Endothelial cell of umbilical vein (primary cell): Measurements from ENCODE around the gene NUCKS1. TPM values are rescaled to one million over a fixed set of nuclear protein-coding genes. Genes with fewer than 3 reads are reported as not detected.

Experiments used
- BruUV-seq: library from RNA; stranded (reverse); fragments of 400-500 nt; replicated peaks from 2 replicates; lab custom pipeline; 2021; lab: Mats Ljungman, UMichigan
- CTCF ChIA-PET: fragments of 300-600, 350-600 bp; sonication (Branson Sonifier 250); formaldehyde crosslinking; loops from one replicate; lab custom pipeline; 2021; ENCODE audit warnings: antibody characterized with exemption, inconsistent platforms; lab: Charles Lee
- POLR2A ChIA-PET: fragments of 300-600, 350-600 bp; sonication (Branson Sonifier 250); formaldehyde crosslinking; loops from one replicate; lab custom pipeline; 2021; ENCODE audit warnings: antibody characterized with exemption, inconsistent platforms; lab: Charles Lee
- DNase-seq: peaks from one replicate; pipeline ENCODE4 v3.0.0-alpha.2; 2011; ENCODE audit warnings: low read depth, low spot score
- FAIRE-seq: peaks from 2 replicates; lab custom pipeline; 2011; peaks lifted over from hg19 to GRCh38; lab: Jason Lieb, UNC
- H2AFZ ChIP-seq: 2 replicates; pipeline ENCODE4 v1.6.0; 2012; ENCODE audit warnings: low read depth, low read length, control low read depth, inconsistent platforms
- H3K27ac ChIP-seq: 2 replicates; pipeline ENCODE4 v1.5.1; 2011; ENCODE audit warnings: low read depth, mild to moderate bottlenecking, control low read depth, low read length, moderate library complexity; ENCODE audit not compliant: insufficient read depth
- H3K27me3 ChIP-seq, 2 experiments: 2 replicates each; pipeline versions ENCODE4 v1.6.0 to v1.6.1; 2011; ENCODE audit warnings: low read length in 2 of 2, mixed read lengths in 1 of 2; ENCODE audit not compliant: control insufficient read depth in 2 of 2, insufficient read depth in 2 of 2
- H3K36me3 ChIP-seq, 2 experiments: 2 replicates in 1 of 2; 3 replicates in 1 of 2; pipeline ENCODE4 v1.5.1; 2011; ENCODE audit warnings: low read length in 2 of 2, mild to moderate bottlenecking in 1 of 2, moderate library complexity in 1 of 2; ENCODE audit not compliant: control insufficient read depth in 2 of 2, insufficient read depth in 2 of 2; ENCODE audit errors: extremely low read depth in 1 of 2
- H3K4me1 ChIP-seq: 3 replicates; pipeline ENCODE4 v1.5.1; 2011; ENCODE audit warnings: mild to moderate bottlenecking, low read length; ENCODE audit not compliant: control insufficient read depth, insufficient read depth; ENCODE audit errors: extremely low read depth
- H3K4me2 ChIP-seq: 2 replicates; pipeline ENCODE4 v1.6.1; 2011; ENCODE audit warnings: low read length, control low read depth, mixed read lengths; ENCODE audit not compliant: insufficient read depth
- H3K4me3 ChIP-seq, 3 experiments: fragments of 200-600 bp in 1 of 3; sonication (generic), shearing (Covaris generic) in 1 of 3; replicated peaks in 1 of 3; 2 replicates each; pipeline ENCODE4 v1.5.1; 2011 to 2016; ENCODE audit warnings: control low read depth in 3 of 3, low read length in 3 of 3, mild to moderate bottlenecking in 2 of 3, inconsistent platforms in 1 of 3, low read depth in 1 of 3, moderate library complexity in 1 of 3; ENCODE audit not compliant: insufficient read depth in 1 of 3
- H3K79me2 ChIP-seq: 2 replicates; pipeline ENCODE4 v1.6.0; 2012; ENCODE audit warnings: low read length, inconsistent platforms; ENCODE audit not compliant: control insufficient read depth, insufficient read depth
- H3K9ac ChIP-seq: replicated peaks from 2 replicates; pipeline ENCODE3; 2011; ENCODE audit warnings: low read length, control low read depth; ENCODE audit not compliant: insufficient read depth; ENCODE audit errors: extremely low read depth
- H3K9me1 ChIP-seq: replicated peaks from 3 replicates; pipeline ENCODE4 v1.6.0; 2011; ENCODE audit warnings: mild to moderate bottlenecking, low read length; ENCODE audit not compliant: control insufficient read depth, insufficient read depth; ENCODE audit errors: extremely low read depth
- H3K9me3 ChIP-seq: replicated peaks from 2 replicates; pipeline ENCODE4 v1.5.1; 2012; ENCODE audit warnings: low read length, inconsistent platforms; ENCODE audit not compliant: control insufficient read depth, insufficient read depth
- H4K20me1 ChIP-seq: replicated peaks from 2 replicates; pipeline ENCODE3; 2011; ENCODE audit warnings: mild to moderate bottlenecking, low read length; ENCODE audit not compliant: control insufficient read depth, insufficient read depth; ENCODE audit errors: extremely low read depth
- EZH2 ChIP-seq: IDR thresholded peaks from 2 replicates; pipeline ENCODE4 v1.6.1; 2012; ENCODE audit warnings: borderline replicate concordance, low read depth, mild to moderate bottlenecking, moderate library complexity, low read length, inconsistent platforms; ENCODE audit not compliant: severe bottlenecking
- JUN ChIP-seq: IDR thresholded peaks from 2 replicates; pipeline ENCODE4 v1.6.1; 2011; ENCODE audit warnings: borderline replicate concordance, low read depth; ENCODE audit not compliant: insufficient read length, insufficient read depth
- MYC ChIP-seq: IDR thresholded peaks from one replicate; pipeline ENCODE4 v1.6.1; 2011; ENCODE audit warnings: mild to moderate bottlenecking, low read depth, low read length
- POLR2A ChIP-seq: IDR thresholded peaks from 2 replicates; pipeline ENCODE4 v1.6.1; 2012; ENCODE audit warnings: low read depth, mild to moderate bottlenecking, control low read depth, low read length
- POLR2AphosphoS5 ChIP-seq: IDR thresholded peaks from 2 replicates; pipeline ENCODE4 v1.6.1; 2012; ENCODE audit warnings: low read depth, mild to moderate bottlenecking, control low read depth, low read length, moderate library complexity; ENCODE audit not compliant: insufficient read depth
- dilution Hi-C: fragments of 300-500 bp; cut with MboI; formaldehyde crosslinking; loops from one replicate; pipeline ENCODE4 v1.15.0; 2019; ENCODE audit warnings: low sequenced_read_pairs; ENCODE audit not compliant: extremely low pct_ligation_motif_present
- intact Hi-C: fragments of 100-400 bp; cut with micrococcal nuclease; formaldehyde crosslinking; loops from one replicate; pipeline ENCODE4 v1.10.0; 2022
- polyA plus RNA-seq, 4 experiments: library from polyadenylated mRNA; depleted of rRNA in 3 of 4; stranded (reverse) in 3 of 4; unstranded in 1 of 4; fragments of >200 nt; gene quantifications; 2 replicates each; pipeline versions ENCODE4 v1.2.1 to v1.2.3, GENCODE V29; 2011 to 2012; ENCODE audit warnings: missing spikeins in 1 of 4
- total RNA-seq: library from RNA; stranded (reverse); gene quantifications from 2 replicates; pipeline ENCODE4 v1.2.3, GENCODE V29; 2021
- TF ChIP-seq, protein P1 (sequence below): IDR thresholded peaks from 2 replicates; pipeline ENCODE4 v1.6.1; 2011; ENCODE audit not compliant: insufficient read depth, insufficient read length

NUCKS1 gene
- total and polyA plus RNA-seq, 2 donors (not counting 3 experiments of a cell fraction or from before 2014, with no cell fraction given): 53.7 to 282 TPM

DNA sequence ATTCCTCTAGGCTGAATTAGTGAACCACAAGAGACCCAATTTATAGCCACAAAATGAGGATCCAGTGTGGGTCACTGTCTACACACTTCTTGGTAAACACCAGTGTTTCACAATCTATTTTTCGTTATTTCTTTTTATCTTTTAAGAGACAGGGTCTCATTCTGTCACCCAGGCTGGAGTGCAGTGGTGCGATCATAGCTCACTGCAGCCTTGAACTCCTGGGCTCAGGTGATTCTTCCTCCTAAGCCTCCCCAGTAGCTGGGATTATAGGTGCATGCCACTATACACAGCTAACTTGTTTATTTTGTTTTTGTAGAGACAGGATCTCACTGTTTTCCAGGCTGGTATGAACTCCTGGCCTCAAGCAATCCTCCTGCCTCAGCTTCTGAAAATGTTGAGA is 40.3 kb downstream of the NUCKS1 start:
- dilution Hi-C loops: no loop called here
- no peaks in the 10 kb centered on the region for H4K20me1 ChIP-seq
- no TSS peak for BruUV-seq

DNA sequence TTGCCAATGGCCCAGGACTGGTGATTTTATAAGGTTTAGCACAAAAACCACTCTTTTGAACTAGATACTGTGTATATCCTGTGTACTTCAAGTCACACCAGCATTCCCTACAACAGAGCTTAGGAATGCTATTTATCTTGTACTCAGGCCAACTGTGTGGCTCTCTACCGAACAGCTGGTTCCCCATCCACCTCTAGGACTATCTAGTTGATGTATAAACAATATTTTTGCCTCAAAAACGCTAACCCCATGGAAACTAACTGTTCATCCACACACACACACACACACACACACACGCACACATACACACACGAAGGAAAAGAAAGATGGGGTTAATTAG is 41.0 kb downstream of the NUCKS1 start:
- CTCF ChIA-PET: interaction anchor here (0.6 to 10.7 kb wide), 17 partner anchors 8 to 268 kb away, joined by 3 to 908 read pairs (median 6); partner anchors contain the start of gene SLC45A3
- TF ChIP-seq JUN (no peak), POLR2A (no peak), EZH2 (no peak), MYC (no peak), POLR2AphosphoS5 (no peak)
- TF ChIP-seq, protein P1, sequence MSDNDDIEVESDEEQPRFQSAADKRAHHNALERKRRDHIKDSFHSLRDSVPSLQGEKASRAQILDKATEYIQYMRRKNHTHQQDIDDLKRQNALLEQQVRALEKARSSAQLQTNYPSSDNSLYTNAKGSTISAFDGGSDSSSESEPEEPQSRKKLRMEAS: no peak
- Histone ChIP-seq H3K9me1 (no peaks in the 10 kb centered on the region), H3K4me3 (no peak overlapping the region), H3K9me3 (no peaks in the 10 kb centered on the region), H3K4me2 (no peak overlapping the region), H3K79me2 (no peaks in the 10 kb centered on the region), H3K9ac (no peak overlapping the region), H2AFZ (no peak overlapping the region), H3K36me3 (peaks cover 0 to 4% of the 10 kb centered on the region in 2 experiments), H3K27ac (no peak overlapping the region), H3K4me1 (peaks cover 12% of the 10 kb centered on the region), H4K20me1 (no peaks in the 10 kb centered on the region), H3K27me3 (no peaks in the 10 kb centered on the region)
- FAIRE-seq (no peak), DNase-seq (peak; percentile 80)
- POLR2A ChIA-PET: interaction anchor here (1.0 to 2.3 kb wide), 2 partner anchors 30 to 50 kb away, joined by 4 to 11 read pairs; no protein-coding TSS in a partner anchor
- intact Hi-C loops: no loop called here
- BruUV-seq: no TSS peak
- dilution Hi-C loops: no loop called here

More for the DNA sequence above, 40.3 kb downstream of the NUCKS1 start:
- Histone ChIP-seq H3K27ac (no peak overlapping the region), H3K4me2 (no peak overlapping the region), H2AFZ (no peak overlapping the region), H3K9ac (no peak overlapping the region), H3K4me1 (peaks cover 12% of the 10 kb centered on the region), H3K36me3 (peaks cover 0 to 4% of the 10 kb centered on the region in 2 experiments), H3K79me2 (no peaks in the 10 kb centered on the region), H3K9me3 (no peaks in the 10 kb centered on the region), H3K9me1 (no peaks in the 10 kb centered on the region), H3K27me3 (no peaks in the 10 kb centered on the region), H3K4me3 (no peak overlapping the region)
- POLR2A ChIA-PET: interaction anchor here (2.3 kb wide), 1 partner anchor 50 kb away, joined by 11 read pairs; no protein-coding TSS in a partner anchor
- intact Hi-C loops: loop anchor here (5.0 kb wide), 2 partner anchors 177 to 198 kb away; no protein-coding TSS in a partner anchor
- DNase-seq (no peak), FAIRE-seq (no peak)
- no peak for TF ChIP-seq POLR2A
- CTCF ChIA-PET: interaction anchor here (0.6 to 10.7 kb wide), 19 partner anchors 9 to 268 kb away, joined by 3 to 908 read pairs (median 6); partner anchors contain the start of gene SLC45A3
